Measurements from ENCODE around the gene NR6A1.

GRCh38 chr9:124470306-124470705, 300.8 kb downstream of the NR6A1 start:
- TF ChIP-seq ZNF121 (CRISPR knock-in tag; IDR thresholded peaks at IDR 0.05): no peak
- TF ChIP-seq, protein P1, sequence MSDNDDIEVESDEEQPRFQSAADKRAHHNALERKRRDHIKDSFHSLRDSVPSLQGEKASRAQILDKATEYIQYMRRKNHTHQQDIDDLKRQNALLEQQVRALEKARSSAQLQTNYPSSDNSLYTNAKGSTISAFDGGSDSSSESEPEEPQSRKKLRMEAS (CRISPR knock-in tag; IDR thresholded peaks at IDR 0.05): no peak
- TF ChIP-seq, protein P2, sequence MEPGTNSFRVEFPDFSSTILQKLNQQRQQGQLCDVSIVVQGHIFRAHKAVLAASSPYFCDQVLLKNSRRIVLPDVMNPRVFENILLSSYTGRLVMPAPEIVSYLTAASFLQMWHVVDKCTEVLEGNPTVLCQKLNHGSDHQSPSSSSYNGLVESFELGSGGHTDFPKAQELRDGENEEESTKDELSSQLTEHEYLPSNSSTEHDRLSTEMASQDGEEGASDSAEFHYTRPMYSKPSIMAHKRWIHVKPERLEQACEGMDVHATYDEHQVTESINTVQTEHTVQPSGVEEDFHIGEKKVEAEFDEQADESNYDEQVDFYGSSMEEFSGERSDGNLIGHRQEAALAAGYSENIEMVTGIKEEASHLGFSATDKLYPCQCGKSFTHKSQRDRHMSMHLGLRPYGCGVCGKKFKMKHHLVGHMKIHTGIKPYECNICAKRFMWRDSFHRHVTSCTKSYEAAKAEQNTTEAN (CRISPR knock-in tag; IDR thresholded peaks at IDR 0.05): no peak

All from WTC11 (cell line).